Effector CD4-positive, alpha-beta T cell (primary cell): ENCODE measurements around the gene TEPSIN.

ENCODE experiments used
- DNase-seq: peaks from one replicate; pipeline ENCODE4 v3.0.0-alpha.2; 2020

The TEPSIN gene

GRCh38 chr17:81218459-81218858, 20.4 kb downstream of the TEPSIN start:
- DNase-seq = no peak

GRCh38 chr17:81217491-81217890, 21.4 kb downstream of the TEPSIN start:
- DNase-seq = no peak

GRCh38 chr17:81213978-81214377, 24.9 kb downstream of the TEPSIN start:
- DNase-seq = no peak

- no peak for DNase-seq
Measured at GRCh38 chr17:81212365-81212764, 26.5 kb downstream of the TEPSIN start.

- DNase-seq = no peak
Measured at GRCh38 chr17:81210868-81211267, 28.0 kb downstream of the TEPSIN start.

- no peak for DNase-seq
Measured at GRCh38 chr17:81210466-81210865, 28.4 kb downstream of the TEPSIN start.

GRCh38 chr17:81209141-81209540, 29.7 kb downstream of the TEPSIN start:
- no peak for DNase-seq

- no peak for DNase-seq
Measured at GRCh38 chr17:81208651-81209050, 30.2 kb downstream of the TEPSIN start.

GRCh38 chr17:81207610-81208581, 31.0 kb downstream of the TEPSIN start:
- DNase-seq = no peak

- DNase-seq = no peak
Measured at GRCh38 chr17:81206657-81207056, 32.2 kb downstream of the TEPSIN start.

GRCh38 chr17:81206166-81206565, 32.7 kb downstream of the TEPSIN start:
- no peak for DNase-seq

- no peak for DNase-seq
Measured at GRCh38 chr17:81204578-81204977, 34.3 kb downstream of the TEPSIN start.

- DNase-seq = no peak
Measured at GRCh38 chr17:81203136-81203535, 35.7 kb downstream of the TEPSIN start.

- DNase-seq = no peak
Measured at GRCh38 chr17:81202318-81202717, 36.5 kb downstream of the TEPSIN start.

GRCh38 chr17:81200695-81201580, 37.9 kb downstream of the TEPSIN start:
- no peak for DNase-seq

GRCh38 chr17:81200201-81200600, 38.7 kb downstream of the TEPSIN start:
- no peak for DNase-seq

GRCh38 chr17:81199482-81199830, 39.4 kb downstream of the TEPSIN start:
- no peak for DNase-seq

GRCh38 chr17:81198826-81199481, 39.9 kb downstream of the TEPSIN start:
- DNase-seq = no peak

- no peak for DNase-seq
Measured at GRCh38 chr17:81197831-81198490, 40.9 kb downstream of the TEPSIN start.

GRCh38 chr17:81197409-81197795, 41.5 kb downstream of the TEPSIN start:
- DNase-seq = no peak

GRCh38 chr17:81196505-81197408, 42.1 kb downstream of the TEPSIN start:
- DNase-seq = no peak
